ENCODE measurements around the gene CERS6.

DNA sequence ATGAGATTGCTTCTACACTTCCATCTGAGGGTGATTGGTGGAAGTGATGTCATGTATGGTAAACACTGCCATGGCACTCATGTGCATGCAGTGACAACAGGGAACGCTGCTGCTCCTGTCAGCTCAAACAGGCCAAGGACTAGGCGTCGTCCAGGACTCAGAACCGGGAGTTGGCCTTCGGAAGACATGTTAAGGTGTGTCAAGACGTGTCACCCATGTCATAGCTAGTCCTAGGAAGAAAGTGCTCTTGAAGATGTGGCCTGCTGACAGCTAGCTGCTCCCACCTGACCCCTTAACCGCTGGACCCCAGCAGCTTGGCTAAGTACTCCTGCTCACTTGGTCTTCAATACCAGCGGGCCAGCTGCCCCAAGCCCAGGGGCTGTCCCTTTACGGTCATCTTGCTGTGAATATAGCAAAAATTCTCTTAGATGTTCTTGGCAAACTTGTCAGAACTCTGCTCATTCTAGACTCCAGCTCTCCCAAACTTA lies 340.1 kb downstream of the CERS6 start:
- TF ChIP-seq, protein P1, sequence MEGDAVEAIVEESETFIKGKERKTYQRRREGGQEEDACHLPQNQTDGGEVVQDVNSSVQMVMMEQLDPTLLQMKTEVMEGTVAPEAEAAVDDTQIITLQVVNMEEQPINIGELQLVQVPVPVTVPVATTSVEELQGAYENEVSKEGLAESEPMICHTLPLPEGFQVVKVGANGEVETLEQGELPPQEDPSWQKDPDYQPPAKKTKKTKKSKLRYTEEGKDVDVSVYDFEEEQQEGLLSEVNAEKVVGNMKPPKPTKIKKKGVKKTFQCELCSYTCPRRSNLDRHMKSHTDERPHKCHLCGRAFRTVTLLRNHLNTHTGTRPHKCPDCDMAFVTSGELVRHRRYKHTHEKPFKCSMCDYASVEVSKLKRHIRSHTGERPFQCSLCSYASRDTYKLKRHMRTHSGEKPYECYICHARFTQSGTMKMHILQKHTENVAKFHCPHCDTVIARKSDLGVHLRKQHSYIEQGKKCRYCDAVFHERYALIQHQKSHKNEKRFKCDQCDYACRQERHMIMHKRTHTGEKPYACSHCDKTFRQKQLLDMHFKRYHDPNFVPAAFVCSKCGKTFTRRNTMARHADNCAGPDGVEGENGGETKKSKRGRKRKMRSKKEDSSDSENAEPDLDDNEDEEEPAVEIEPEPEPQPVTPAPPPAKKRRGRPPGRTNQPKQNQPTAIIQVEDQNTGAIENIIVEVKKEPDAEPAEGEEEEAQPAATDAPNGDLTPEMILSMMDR (IDR thresholded peaks at IDR 0.05): no peak
- TF ChIP-seq POLR2A (IDR thresholded peaks at IDR 0.05): no peak

Measured in breast epithelium (tissue), 3 donors.